Duodenal mucosa (tissue), 2 donors: ENCODE data around the gene GNB3.
A peak's percentile ranks its signal among the peaks of the same experiment; 100 is the strongest.

Experiments used
- H3K27ac ChIP-seq: one replicate; pipeline ENCODE4 v1.7.0; 2013; ENCODE audit warnings: low read depth, low read length
- H3K27me3 ChIP-seq, 2 donors: one replicate each; pipeline ENCODE4 v1.7.0; 2013; ENCODE audit warnings: low read length in 2 of 2, control low read depth in 1 of 2; ENCODE audit not compliant: insufficient read depth in 2 of 2, control insufficient read depth in 1 of 2
- H3K36me3 ChIP-seq, 2 donors: one replicate each; pipeline ENCODE4 v1.7.0; 2013; ENCODE audit warnings: low read length in 2 of 2, control low read depth in 1 of 2; ENCODE audit not compliant: insufficient read depth in 2 of 2, control insufficient read depth in 1 of 2
- H3K4me1 ChIP-seq, 2 donors: one replicate each; pipeline ENCODE4 v1.7.0; 2013; ENCODE audit warnings: low read length in 2 of 2, control low read depth in 1 of 2; ENCODE audit not compliant: insufficient read depth in 2 of 2, control insufficient read depth in 1 of 2
- H3K4me3 ChIP-seq, 2 donors: one replicate each; pipeline ENCODE4 v1.7.0; 2013; ENCODE audit warnings: low read length in 2 of 2, low read depth in 1 of 2
- H3K9ac ChIP-seq, 2 donors: one replicate each; pipeline ENCODE4 v1.7.0; 2013; ENCODE audit warnings: low read length in 2 of 2, low read depth in 1 of 2
- H3K9me3 ChIP-seq, 2 donors: one replicate each; pipeline ENCODE4 v1.7.0; 2013; ENCODE audit warnings: low read length in 2 of 2, control low read depth in 1 of 2; ENCODE audit not compliant: control insufficient read depth in 1 of 2

The GNB3 gene

GRCh38 chr12:6828781-6829535, 11.8 kb upstream of the GNB3 start:
- H3K9ac ChIP-seq, result peak overlapping the region; percentile 67 to 84
- no peaks in the 10 kb centered on the region for H3K9me3 ChIP-seq
- H3K4me3 ChIP-seq, result peak overlapping the region; percentile 83 to 86
- no peak overlapping the region for H3K27ac ChIP-seq
- peaks cover 6 to 13% of the 10 kb centered on the region in 2 donors for H3K27me3 ChIP-seq
- H3K4me1 ChIP-seq, result peaks cover 5 to 33% of the 10 kb centered on the region in 2 donors
- H3K36me3 ChIP-seq, result peaks cover 0 to 8% of the 10 kb centered on the region in 2 donors

DNA sequence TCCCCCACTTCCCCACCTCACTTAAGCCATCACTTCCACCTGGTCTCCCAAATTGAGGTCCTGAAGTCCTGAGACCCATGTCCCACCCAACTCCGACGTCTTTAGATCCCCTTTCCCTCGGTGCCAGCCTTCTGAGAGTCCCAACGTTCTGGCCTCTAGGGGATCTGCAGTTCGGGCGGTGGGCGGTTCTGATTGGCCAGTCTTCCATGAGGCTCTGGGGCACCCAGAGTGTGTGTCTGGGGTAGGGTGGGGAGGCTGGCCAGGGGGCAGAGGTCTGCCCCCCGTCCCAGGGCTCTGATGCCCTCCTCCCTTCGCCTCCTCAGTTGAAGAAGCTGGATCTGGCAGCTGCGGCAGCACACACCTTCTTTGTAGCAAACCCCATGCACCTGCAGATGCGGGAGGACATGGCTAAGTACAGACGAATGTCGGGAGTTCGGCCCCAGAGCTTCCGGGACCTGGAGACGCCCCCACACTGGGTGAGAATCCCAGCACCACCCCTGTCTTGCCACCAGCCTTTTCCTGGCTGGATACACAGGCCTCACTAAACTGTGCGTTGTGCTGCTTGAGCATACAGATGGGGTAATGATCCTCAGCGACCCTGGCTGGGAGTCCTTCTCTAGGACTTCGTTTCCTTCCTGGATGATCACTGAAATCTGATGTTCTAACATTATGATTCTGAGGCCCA, 11.0 kb upstream of the GNB3 start:
- peak overlapping the region; percentile 67 to 84 for H3K9ac ChIP-seq
- peak overlapping the region; percentile 83 to 86 for H3K4me3 ChIP-seq
- no peak overlapping the region for H3K27ac ChIP-seq
- peaks cover 0 to 13% of the 10 kb centered on the region in 2 donors for H3K36me3 ChIP-seq
- H3K4me1 ChIP-seq, result peaks cover 5 to 33% of the 10 kb centered on the region in 2 donors
- H3K27me3 ChIP-seq, result peaks cover 3 to 6% of the 10 kb centered on the region in 2 donors
- H3K9me3 ChIP-seq, result no peaks in the 10 kb centered on the region

- peak overlapping the region in 1 of 2 donors; percentile 86 for H3K4me3 ChIP-seq
- no peaks in the 10 kb centered on the region for H3K9me3 ChIP-seq
- no peak overlapping the region for H3K9ac ChIP-seq
- H3K36me3 ChIP-seq, result peaks cover 0 to 13% of the 10 kb centered on the region in 2 donors
- H3K27me3 ChIP-seq, result peaks cover 0 to 3% of the 10 kb centered on the region in 2 donors
- H3K4me1 ChIP-seq, result peaks cover 5 to 28% of the 10 kb centered on the region in 2 donors
- no peak overlapping the region for H3K27ac ChIP-seq
Observed at GRCh38 chr12:6830286-6830890, 10.3 kb upstream of the GNB3 start.

GRCh38 chr12:6830999-6831398, 9.7 kb upstream of the GNB3 start:
- Histone ChIP-seq H3K27me3 (peaks cover 0 to 3% of the 10 kb centered on the region in 2 donors), H3K9ac (no peak overlapping the region), H3K36me3 (peaks cover 0 to 13% of the 10 kb centered on the region in 2 donors), H3K4me3 (no peak overlapping the region), H3K27ac (no peak overlapping the region), H3K4me1 (peaks cover 5 to 27% of the 10 kb centered on the region in 2 donors), H3K9me3 (no peaks in the 10 kb centered on the region)

DNA sequence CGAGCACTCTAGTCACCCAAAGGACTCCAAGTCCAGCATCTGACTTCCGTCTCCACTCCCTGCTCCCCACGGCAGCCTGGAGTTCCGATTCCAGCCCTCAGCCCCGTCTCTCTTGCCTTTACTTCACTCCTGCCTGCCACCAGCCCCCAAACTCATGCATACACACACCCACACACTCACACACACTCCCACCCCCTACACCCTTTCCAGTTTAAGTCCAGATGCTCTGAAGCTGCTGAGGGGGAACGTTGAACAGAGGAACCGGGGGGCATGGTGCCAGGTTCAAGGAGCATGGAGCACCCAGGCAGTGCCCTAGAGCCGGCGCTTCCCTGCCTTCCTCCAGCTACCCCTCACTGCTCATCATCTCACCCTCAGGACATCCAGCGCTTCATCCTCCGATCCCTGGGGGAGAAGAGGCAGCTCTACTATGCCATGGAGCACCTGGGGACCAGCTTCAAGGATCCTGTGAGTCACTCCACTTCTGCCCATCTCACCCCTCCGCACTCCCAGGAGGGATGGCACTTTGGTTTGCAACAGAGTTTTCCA, 9.2 kb upstream of the GNB3 start:
- Histone ChIP-seq H3K36me3 (peaks cover 0 to 13% of the 10 kb centered on the region in 2 donors), H3K4me3 (no peak overlapping the region), H3K27ac (no peak overlapping the region), H3K4me1 (peaks cover 5 to 27% of the 10 kb centered on the region in 2 donors), H3K27me3 (peaks cover 0 to 3% of the 10 kb centered on the region in 2 donors), H3K9ac (no peak overlapping the region), H3K9me3 (no peaks in the 10 kb centered on the region)

- no peak overlapping the region for H3K4me3 ChIP-seq
- peaks cover 0 to 13% of the 10 kb centered on the region in 2 donors for H3K36me3 ChIP-seq
- H3K27ac ChIP-seq, result no peak overlapping the region
- no peak overlapping the region for H3K9ac ChIP-seq
- peaks cover 0 to 3% of the 10 kb centered on the region in 2 donors for H3K27me3 ChIP-seq
- peaks cover 5 to 24% of the 10 kb centered on the region in 2 donors for H3K4me1 ChIP-seq
- no peaks in the 10 kb centered on the region for H3K9me3 ChIP-seq
Observed at GRCh38 chr12:6832125-6832524, 8.6 kb upstream of the GNB3 start.

DNA sequence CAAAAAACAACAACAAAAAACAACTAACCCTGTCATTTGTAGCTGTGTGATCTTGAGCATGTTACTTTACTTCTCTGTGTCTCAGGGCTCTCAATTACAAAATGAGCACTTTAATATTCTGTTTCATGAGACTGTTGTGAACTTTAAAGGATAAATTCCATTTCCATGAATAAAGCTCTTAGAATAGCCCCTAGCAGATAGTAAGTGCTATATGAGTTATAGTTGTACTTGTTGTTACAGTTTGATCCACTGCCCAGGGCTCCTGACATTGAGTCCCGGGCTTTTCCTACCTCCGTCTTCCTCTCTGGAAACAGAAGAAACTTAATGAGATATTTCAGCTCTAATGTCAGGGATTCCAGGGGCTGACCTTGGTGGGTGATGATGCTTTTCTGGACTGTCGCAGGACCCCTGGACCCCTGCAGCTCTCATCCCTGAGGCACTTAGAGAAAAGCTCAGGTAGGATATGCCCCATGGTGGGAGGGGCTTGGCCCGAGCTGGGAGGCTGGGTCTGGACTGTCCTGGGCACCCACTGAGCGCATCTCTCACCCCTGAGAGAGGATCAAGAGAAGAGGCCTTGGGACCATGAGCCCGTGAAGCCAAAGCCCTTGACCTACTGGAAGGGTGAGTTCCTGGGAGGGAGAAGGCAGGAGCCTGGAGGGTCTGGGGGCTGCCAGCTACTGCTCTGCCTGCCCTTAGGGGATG, 7.4 kb upstream of the GNB3 start:
- Histone ChIP-seq H3K27ac (no peak overlapping the region), H3K27me3 (peaks cover 0 to 3% of the 10 kb centered on the region in 2 donors), H3K9ac (no peak overlapping the region), H3K36me3 (peaks cover 0 to 18% of the 10 kb centered on the region in 2 donors), H3K4me1 (peaks cover 5 to 17% of the 10 kb centered on the region in 2 donors), H3K4me3 (no peak overlapping the region), H3K9me3 (no peaks in the 10 kb centered on the region)

- H3K27ac ChIP-seq, result no peak overlapping the region
- peaks cover 5 to 11% of the 10 kb centered on the region in 2 donors for H3K4me1 ChIP-seq
- H3K4me3 ChIP-seq, result no peak overlapping the region
- no peaks in the 10 kb centered on the region for H3K9me3 ChIP-seq
- H3K27me3 ChIP-seq, result peaks cover 0 to 2% of the 10 kb centered on the region in 2 donors
- H3K9ac ChIP-seq, result no peak overlapping the region
- peaks cover 0 to 20% of the 10 kb centered on the region in 2 donors for H3K36me3 ChIP-seq
Observed at GRCh38 chr12:6834254-6834653, 6.5 kb upstream of the GNB3 start.

- no peak overlapping the region for H3K27ac ChIP-seq
Observed at GRCh38 chr12:6834873-6835272, 5.9 kb upstream of the GNB3 start.

More at GRCh38 chr12:6834873-6835272, 5.9 kb upstream of the GNB3 start:
- H3K4me1 ChIP-seq, result peaks cover 0 to 5% of the 10 kb centered on the region in 2 donors
- no peaks in the 10 kb centered on the region for H3K9me3 ChIP-seq
- peaks cover 0 to 22% of the 10 kb centered on the region in 2 donors for H3K36me3 ChIP-seq
- no peaks in the 10 kb centered on the region for H3K27me3 ChIP-seq
- H3K4me3 ChIP-seq, result no peak overlapping the region
- H3K9ac ChIP-seq, result no peak overlapping the region
